Keratinocyte (primary cell): Measurements from ENCODE around the gene RGS2. TPM values are rescaled to one million over a fixed set of nuclear protein-coding genes. Genes with fewer than 3 reads are reported as not detected.

Source experiments
- DNase-seq: peaks from one replicate; pipeline ENCODE4 v3.0.0-alpha.2; 2011; ENCODE audit warnings: low read depth, missing footprints, low spot score
- FAIRE-seq: peaks from 2 replicates; lab custom pipeline; 2011; peaks lifted over from hg19 to GRCh38; lab: Jason Lieb, UNC
- H2AFZ ChIP-seq: 2 replicates; pipeline ENCODE4 v1.6.0; 2012; ENCODE audit warnings: low read length, control low read depth, inconsistent platforms; ENCODE audit not compliant: control insufficient read depth
- H3K27ac ChIP-seq: 2 replicates; pipeline ENCODE4 v1.5.1; 2011; ENCODE audit warnings: low read length; ENCODE audit not compliant: control insufficient read depth, insufficient read depth
- H3K27me3 ChIP-seq: 3 replicates; pipeline ENCODE4 v1.6.0; 2011; ENCODE audit warnings: low read length; ENCODE audit not compliant: control insufficient read depth, insufficient read depth; ENCODE audit errors: extremely low read depth
- H3K36me3 ChIP-seq, 2 experiments: 2 replicates in 1 of 2; 3 replicates in 1 of 2; pipeline ENCODE4 v1.5.1; 2011; ENCODE audit warnings: low read length in 2 of 2, mild to moderate bottlenecking in 1 of 2; ENCODE audit not compliant: control insufficient read depth in 2 of 2, insufficient read depth in 2 of 2; ENCODE audit errors: extremely low read depth in 1 of 2
- H3K4me1 ChIP-seq: 3 replicates; pipeline ENCODE4 v1.5.1; 2011; ENCODE audit warnings: low read length; ENCODE audit not compliant: control insufficient read depth, insufficient read depth; ENCODE audit errors: extremely low read depth
- H3K4me2 ChIP-seq: 3 replicates; pipeline ENCODE4 v1.6.0; 2011; ENCODE audit warnings: low read depth, low read length; ENCODE audit not compliant: control insufficient read depth, insufficient read depth; ENCODE audit errors: extremely low read depth
- H3K4me3 ChIP-seq, 3 experiments: fragments of 200-600 bp in 1 of 3; sonication (generic) in 1 of 3; 2 replicates in 2 of 3; 3 replicates in 1 of 3; pipeline ENCODE4 v1.5.1; 2011 to 2016; ENCODE audit warnings: low read length in 3 of 3, mild to moderate bottlenecking in 3 of 3, control low read depth in 2 of 3, inconsistent platforms in 1 of 3, low read depth in 1 of 3, mixed read lengths in 1 of 3, mixed run types in 1 of 3, moderate library complexity in 1 of 3; ENCODE audit not compliant: control insufficient read depth in 2 of 3, insufficient read depth in 2 of 3; ENCODE audit errors: extremely low read depth in 1 of 3
- H3K79me2 ChIP-seq: 2 replicates; pipeline ENCODE4 v1.6.0; 2012; ENCODE audit warnings: low read length; ENCODE audit not compliant: control insufficient read depth, insufficient read depth
- H3K9ac ChIP-seq: 3 replicates; pipeline ENCODE4 v1.6.0; 2011; ENCODE audit warnings: low read length; ENCODE audit not compliant: control insufficient read depth, insufficient read depth; ENCODE audit errors: extremely low read depth
- H3K9me1 ChIP-seq: 3 replicates; pipeline ENCODE4 v1.6.0; 2011; ENCODE audit warnings: low read length; ENCODE audit not compliant: control insufficient read depth, insufficient read depth; ENCODE audit errors: extremely low read depth
- H3K9me3 ChIP-seq: 2 replicates; pipeline ENCODE4 v1.5.1; 2012; ENCODE audit warnings: low read depth, low read length; ENCODE audit not compliant: control insufficient read depth
- H4K20me1 ChIP-seq: 3 replicates; pipeline ENCODE4 v1.6.0; 2011; ENCODE audit warnings: low read length; ENCODE audit not compliant: control insufficient read depth, insufficient read depth; ENCODE audit errors: extremely low read depth
- EZH2 ChIP-seq: IDR thresholded peaks from one replicate; pipeline ENCODE4 v1.6.1; 2012; ENCODE audit warnings: inconsistent platforms, mild to moderate bottlenecking, low read length, moderate library complexity
- dilution Hi-C: fragments of 300-500 bp; cut with MboI; formaldehyde crosslinking; loops from one replicate; pipeline ENCODE4 v1.7.0; 2020; ENCODE audit warnings: low sequenced_read_pairs; ENCODE audit not compliant: extremely low pct_ligation_motif_present
- polyA plus RNA-seq, 5 experiments: library from polyadenylated mRNA; depleted of rRNA in 3 of 5; stranded (reverse) in 3 of 5; stranded (forward) in 1 of 5; unstranded in 1 of 5; fragments of >200 nt; gene quantifications; 1 replicate in 1 of 5; 2 replicates in 3 of 5; 3 replicates in 1 of 5; pipeline versions ENCODE4 v1.2.1 to v1.2.3, GENCODE V29; 2011 to 2012; ENCODE audit warnings: missing spikeins in 2 of 5, low read depth in 1 of 5, low replicate concordance in 1 of 5
- TF ChIP-seq, protein P1 (sequence below), 3 experiments: IDR thresholded peaks in 1 of 3; conservative IDR thresholded peaks in 1 of 3; optimal IDR thresholded peaks in 1 of 3; 2 replicates in 2 of 3; 3 replicates in 1 of 3; pipeline versions ENCODE3 to v1.5.1; 2011; ENCODE audit warnings: low read length in 3 of 3, mild to moderate bottlenecking in 3 of 3, moderate library complexity in 2 of 3, control low read depth in 1 of 3, inconsistent platforms in 1 of 3; ENCODE audit not compliant: insufficient read depth in 2 of 3; ENCODE audit errors: extremely low read depth in 1 of 3

Gene RGS2
- polyA plus RNA-seq, 1 donor (not counting 4 experiments of a cell fraction or from before 2014, with no cell fraction given), result 128 TPM

DNA sequence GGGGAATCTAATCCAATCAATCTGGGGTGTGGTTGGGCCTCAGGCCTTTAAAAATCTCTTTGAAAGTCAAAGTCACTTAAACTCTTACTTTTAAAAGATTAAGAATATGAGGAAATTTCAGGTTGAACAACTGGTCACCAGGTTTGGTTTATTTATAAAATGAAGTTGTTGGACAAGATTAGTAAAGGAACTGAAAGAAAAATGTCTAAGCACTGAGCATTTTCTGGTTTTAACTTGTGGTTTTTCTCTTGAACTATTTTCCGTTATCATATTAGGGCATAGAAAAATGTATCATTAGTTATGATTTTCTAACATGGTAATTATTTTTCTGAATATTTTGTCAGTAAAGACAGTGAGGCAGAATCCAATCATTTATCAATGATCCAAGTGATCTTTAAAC is 49.6 kb downstream of the RGS2 start:
- no peak overlapping the region for H3K27ac ChIP-seq
- no peaks in the 10 kb centered on the region for H3K9me1 ChIP-seq
- no peak overlapping the region for H2AFZ ChIP-seq
- no peaks in the 10 kb centered on the region for H4K20me1 ChIP-seq
- dilution Hi-C loops, result no loop called here
- DNase-seq, result no peak
- no peaks in the 10 kb centered on the region for H3K27me3 ChIP-seq
- no peak overlapping the region for H3K4me2 ChIP-seq
- no peak overlapping the region for H3K4me3 ChIP-seq
- H3K79me2 ChIP-seq, result no peaks in the 10 kb centered on the region
- no peak for FAIRE-seq
- H3K9me3 ChIP-seq, result no peaks in the 10 kb centered on the region
- no peaks in the 10 kb centered on the region for H3K36me3 ChIP-seq
- H3K9ac ChIP-seq, result no peak overlapping the region
- H3K4me1 ChIP-seq, result peaks cover 7% of the 10 kb centered on the region
- TF ChIP-seq EZH2, result no peak
- TF ChIP-seq, protein P1, sequence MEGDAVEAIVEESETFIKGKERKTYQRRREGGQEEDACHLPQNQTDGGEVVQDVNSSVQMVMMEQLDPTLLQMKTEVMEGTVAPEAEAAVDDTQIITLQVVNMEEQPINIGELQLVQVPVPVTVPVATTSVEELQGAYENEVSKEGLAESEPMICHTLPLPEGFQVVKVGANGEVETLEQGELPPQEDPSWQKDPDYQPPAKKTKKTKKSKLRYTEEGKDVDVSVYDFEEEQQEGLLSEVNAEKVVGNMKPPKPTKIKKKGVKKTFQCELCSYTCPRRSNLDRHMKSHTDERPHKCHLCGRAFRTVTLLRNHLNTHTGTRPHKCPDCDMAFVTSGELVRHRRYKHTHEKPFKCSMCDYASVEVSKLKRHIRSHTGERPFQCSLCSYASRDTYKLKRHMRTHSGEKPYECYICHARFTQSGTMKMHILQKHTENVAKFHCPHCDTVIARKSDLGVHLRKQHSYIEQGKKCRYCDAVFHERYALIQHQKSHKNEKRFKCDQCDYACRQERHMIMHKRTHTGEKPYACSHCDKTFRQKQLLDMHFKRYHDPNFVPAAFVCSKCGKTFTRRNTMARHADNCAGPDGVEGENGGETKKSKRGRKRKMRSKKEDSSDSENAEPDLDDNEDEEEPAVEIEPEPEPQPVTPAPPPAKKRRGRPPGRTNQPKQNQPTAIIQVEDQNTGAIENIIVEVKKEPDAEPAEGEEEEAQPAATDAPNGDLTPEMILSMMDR (optimal IDR thresholded peaks at IDR 0.05 in 1 of 3, IDR thresholded peaks at IDR 0.05 in 1 of 3, conservative IDR thresholded peaks at IDR 0.05 in 1 of 3; ENCODE audit: extremely low read depth in 1 of 3, insufficient read depth in 2 of 3, low read length in 3 of 3), result no peak

DNA sequence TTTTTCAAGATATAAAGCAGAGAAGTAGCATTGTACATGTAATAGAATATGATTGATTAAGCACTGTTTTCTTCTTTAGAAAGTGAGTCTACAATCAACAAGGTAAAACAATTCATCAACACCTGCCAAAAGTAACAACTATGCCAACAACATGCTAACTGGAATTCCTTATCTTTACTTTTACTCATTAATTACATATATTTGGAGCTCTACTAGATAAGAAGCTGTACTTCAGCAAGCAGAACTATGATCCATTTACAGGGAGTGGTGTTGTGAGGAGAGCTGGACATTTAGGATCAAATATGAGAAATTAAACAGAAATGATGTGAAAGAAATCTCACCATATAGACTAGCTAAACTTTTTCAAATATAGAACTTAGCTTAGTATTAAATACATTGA is 51.0 kb downstream of the RGS2 start:
- Histone ChIP-seq H3K9ac (no peak overlapping the region), H2AFZ (no peak overlapping the region)
- no peak for FAIRE-seq

More for the DNA sequence above, 51.0 kb downstream of the RGS2 start:
- Histone ChIP-seq H3K9me1 (no peaks in the 10 kb centered on the region), H3K9me3 (no peaks in the 10 kb centered on the region), H3K4me1 (peaks cover 7% of the 10 kb centered on the region), H3K4me3 (no peak overlapping the region), H3K27me3 (no peaks in the 10 kb centered on the region), H4K20me1 (no peaks in the 10 kb centered on the region), H3K79me2 (no peaks in the 10 kb centered on the region), H3K4me2 (no peak overlapping the region), H3K36me3 (no peaks in the 10 kb centered on the region), H3K27ac (no peak overlapping the region)
- DNase-seq, result no peak
- dilution Hi-C loops, result no loop called here
- no peak for TF ChIP-seq EZH2
